ENCODE measurements around the gene RC3H2. TPM values are rescaled to one million over a fixed set of nuclear protein-coding genes. Genes with fewer than 3 reads are reported as not detected.

RC3H2 gene
- total and polyA plus RNA-seq, 2 of the 13 experiments (the other 11 are each of a cell fraction or from before 2014, with no cell fraction given) = 21.0 to 36.4 TPM

DNA sequence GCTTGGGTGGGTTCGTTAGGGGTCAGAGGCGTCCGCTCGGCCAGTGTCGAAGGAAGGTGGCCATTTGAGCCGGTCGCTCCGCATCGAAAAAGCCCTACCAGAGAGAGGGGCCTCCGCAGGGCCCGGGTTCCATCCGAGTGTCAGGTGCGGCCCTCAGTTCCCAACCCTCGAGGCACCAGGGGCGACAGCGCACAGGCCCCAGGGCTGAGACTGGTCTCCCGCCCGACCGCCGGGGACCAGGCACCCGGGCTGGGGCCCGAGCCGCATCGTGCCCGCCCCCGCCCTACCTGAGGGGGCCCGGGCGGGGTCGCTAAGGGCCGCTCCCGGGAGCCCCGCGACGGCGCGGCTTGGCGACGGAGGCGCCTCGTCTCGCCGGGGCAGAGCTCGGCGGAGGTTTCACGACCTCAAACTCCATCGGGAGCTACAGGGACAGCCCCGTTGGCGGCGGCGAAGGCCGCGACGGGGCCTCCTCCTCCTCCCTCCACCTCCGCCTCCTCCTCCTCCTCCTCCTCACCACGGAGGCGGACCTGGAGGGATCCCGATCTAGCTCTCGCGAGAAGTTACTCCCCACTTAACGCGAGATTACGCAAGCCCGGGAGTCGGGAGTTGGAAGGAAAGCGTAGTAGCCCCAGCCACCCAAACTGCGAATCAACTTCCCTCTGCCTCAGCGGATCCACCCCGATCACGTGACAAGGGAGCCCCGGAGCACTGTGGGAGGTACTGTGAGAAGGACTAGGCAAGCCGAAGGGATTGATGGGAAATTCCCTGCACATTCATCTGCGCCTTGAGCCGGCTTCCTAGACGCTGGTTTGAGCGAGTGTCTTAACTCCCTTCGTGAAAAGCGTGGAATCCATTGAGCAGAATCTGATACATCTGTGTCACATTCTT is at the start of gene RC3H2 (continued):
- TF ChIP-seq MNT (IDR thresholded peaks at IDR 0.05) (0 out of 2 replicates have a peak, but pooled peaks have one; percentile 14), SNAPC5 (CRISPR knock-in tag; IDR thresholded peaks at IDR 0.05; ENCODE audit: borderline replicate concordance) (0 out of 2 replicates have a peak, but pooled peaks have one; percentile 7), HMGA1 (CRISPR knock-in tag; conservative IDR thresholded peaks at IDR 0.05) (no peak), ZNF230 (CRISPR knock-in tag; IDR thresholded peaks at IDR 0.05) (no peak), HNRNPL (IDR thresholded peaks at IDR 0.05; ENCODE audit: low read depth, low read length) (peak; percentile 28; the same call in 1 of the 2 replicates), FOXO1 (CRISPR knock-in tag; IDR thresholded peaks at IDR 0.05) (no peak), ZNF776 (CRISPR knock-in tag; IDR thresholded peaks at IDR 0.05) (0 out of 2 replicates have a peak, but pooled peaks have one; percentile 64), CBX1 (IDR thresholded peaks at IDR 0.05; ENCODE audit: low read depth) (peak; percentile 17), ZNF513 (CRISPR knock-in tag; conservative IDR thresholded peaks at IDR 0.05) (no peak), ZNF720 (CRISPR knock-in tag; IDR thresholded peaks at IDR 0.05) (no peak), PHF20 (CRISPR knock-in tag; IDR thresholded peaks at IDR 0.05) (peak; percentile 82), ZNF460 (CRISPR knock-in tag; IDR thresholded peaks at IDR 0.05; ENCODE audit: borderline replicate concordance) (no peak), KLF13 (CRISPR knock-in tag; IDR thresholded peaks at IDR 0.05) (no peak), YY1 (IDR thresholded peaks at IDR 0.05; ENCODE audit: insufficient read depth, insufficient replicate concordance, low read depth, low read length) (peak; percentile 50), GATAD2A (CRISPR knock-in tag; IDR thresholded peaks at IDR 0.05) (peak; percentile 55; the same call in 1 of the 2 replicates), ZNF597 (CRISPR knock-in tag; IDR thresholded peaks at IDR 0.05) (no peak), ZNF749 (CRISPR knock-in tag; IDR thresholded peaks at IDR 0.05; ENCODE audit: borderline replicate concordance) (no peak), ZNF337 (CRISPR knock-in tag; IDR thresholded peaks at IDR 0.05; ENCODE audit: borderline replicate concordance, low read depth) (no peak), MTF2 (CRISPR knock-in tag; IDR thresholded peaks at IDR 0.05; ENCODE audit: borderline replicate concordance) (no peak), HES4 (CRISPR knock-in tag; IDR thresholded peaks at IDR 0.05; ENCODE audit: borderline replicate concordance) (no peak), BRF2 (CRISPR knock-in tag; IDR thresholded peaks at IDR 0.05) (no peak), NFE2L1 (CRISPR knock-in tag; IDR thresholded peaks at IDR 0.05; ENCODE audit: borderline replicate concordance) (no peak), TBX3 (IDR thresholded peaks at IDR 0.05; ENCODE audit: borderline replicate concordance) (no peak), NCOA2 (CRISPR knock-in tag; IDR thresholded peaks at IDR 0.05) (no peak), FOSL1 (CRISPR knock-in tag; IDR thresholded peaks at IDR 0.05; ENCODE audit: borderline replicate concordance) (0 out of 2 replicates have a peak, but pooled peaks have one; percentile 3)
